ENCODE data around the gene CCDC43. TPM values are rescaled to one million over a fixed set of nuclear protein-coding genes. Genes with fewer than 3 reads are reported as not detected.

Gene CCDC43
- total and polyA plus RNA-seq, 2 donors (not counting 3 experiments of a cell fraction or from before 2014, with no cell fraction given): 5.9 to 31.7 TPM

DNA sequence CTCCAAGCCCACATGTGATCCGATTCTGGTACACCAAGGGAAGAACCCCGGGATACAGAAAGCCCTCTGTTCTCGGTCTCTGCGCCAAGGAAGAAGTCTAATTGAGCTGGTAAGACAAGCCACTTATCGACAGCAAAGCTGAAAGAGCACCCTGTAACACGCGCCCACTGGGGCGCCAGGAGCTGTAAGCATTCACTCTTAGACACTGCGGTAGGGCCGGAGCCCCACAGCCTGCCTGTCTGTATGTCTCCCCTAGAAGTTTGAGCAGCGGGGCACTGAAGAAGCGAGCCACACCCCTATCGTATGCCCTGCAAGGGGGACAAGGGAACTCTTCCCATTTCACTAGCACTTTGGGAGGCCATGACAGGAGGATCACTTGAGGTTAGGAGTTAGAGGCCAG, 60.3 kb downstream of the CCDC43 start:
- intact Hi-C loops (cut with micrococcal nuclease) (no loop called here), dilution Hi-C loops (cut with MboI; ENCODE audit: extremely low pct_ligation_motif_present, low sequenced_read_pairs) (no loop called here)
- no peaks in the 10 kb centered on the region for H3K79me2 ChIP-seq (ENCODE audit: control insufficient read depth, insufficient read depth, low read length)
- no peak for FAIRE-seq
- H4K20me1 ChIP-seq (replicated peaks; ENCODE audit: control insufficient read depth, extremely low read depth, insufficient read depth, low read length): no peaks in the 10 kb centered on the region
- H2AFZ ChIP-seq (ENCODE audit: low read depth, low read length): no peak overlapping the region
- H3K4me3 ChIP-seq (replicated peaks in 1 of 3; ENCODE audit: insufficient read depth in 1 of 3, low read depth in 1 of 3, low read length in 3 of 3): no peak overlapping the region
- no peak for TF ChIP-seq FOS (IDR thresholded peaks at IDR 0.05; ENCODE audit: borderline replicate concordance, insufficient read depth, low read length)
- TF ChIP-seq EZH2 (IDR thresholded peaks at IDR 0.05; ENCODE audit: borderline replicate concordance, low read depth, low read length, severe bottlenecking): no peak
- TF ChIP-seq JUN (IDR thresholded peaks at IDR 0.05; ENCODE audit: borderline replicate concordance, insufficient read depth, insufficient read length, low read depth): no peak
- TF ChIP-seq POLR2AphosphoS5 (IDR thresholded peaks at IDR 0.05; ENCODE audit: insufficient read depth, low read depth, low read length): no peak
- TF ChIP-seq MYC (IDR thresholded peaks at IDR 0.05; ENCODE audit: low read depth, low read length): no peak
- TF ChIP-seq, protein P1, sequence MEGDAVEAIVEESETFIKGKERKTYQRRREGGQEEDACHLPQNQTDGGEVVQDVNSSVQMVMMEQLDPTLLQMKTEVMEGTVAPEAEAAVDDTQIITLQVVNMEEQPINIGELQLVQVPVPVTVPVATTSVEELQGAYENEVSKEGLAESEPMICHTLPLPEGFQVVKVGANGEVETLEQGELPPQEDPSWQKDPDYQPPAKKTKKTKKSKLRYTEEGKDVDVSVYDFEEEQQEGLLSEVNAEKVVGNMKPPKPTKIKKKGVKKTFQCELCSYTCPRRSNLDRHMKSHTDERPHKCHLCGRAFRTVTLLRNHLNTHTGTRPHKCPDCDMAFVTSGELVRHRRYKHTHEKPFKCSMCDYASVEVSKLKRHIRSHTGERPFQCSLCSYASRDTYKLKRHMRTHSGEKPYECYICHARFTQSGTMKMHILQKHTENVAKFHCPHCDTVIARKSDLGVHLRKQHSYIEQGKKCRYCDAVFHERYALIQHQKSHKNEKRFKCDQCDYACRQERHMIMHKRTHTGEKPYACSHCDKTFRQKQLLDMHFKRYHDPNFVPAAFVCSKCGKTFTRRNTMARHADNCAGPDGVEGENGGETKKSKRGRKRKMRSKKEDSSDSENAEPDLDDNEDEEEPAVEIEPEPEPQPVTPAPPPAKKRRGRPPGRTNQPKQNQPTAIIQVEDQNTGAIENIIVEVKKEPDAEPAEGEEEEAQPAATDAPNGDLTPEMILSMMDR (IDR thresholded peaks at IDR 0.05; ENCODE audit: extremely low read depth in 1 of 2, insufficient read depth in 1 of 2, low read depth in 1 of 2, low read length in 2 of 2): no peak
- TF ChIP-seq, protein P2, sequence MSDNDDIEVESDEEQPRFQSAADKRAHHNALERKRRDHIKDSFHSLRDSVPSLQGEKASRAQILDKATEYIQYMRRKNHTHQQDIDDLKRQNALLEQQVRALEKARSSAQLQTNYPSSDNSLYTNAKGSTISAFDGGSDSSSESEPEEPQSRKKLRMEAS (IDR thresholded peaks at IDR 0.05; ENCODE audit: insufficient read depth, insufficient read length): no peak
- TF ChIP-seq GATA2 (IDR thresholded peaks at IDR 0.05; ENCODE audit: insufficient read depth, insufficient read length, low read depth, low read length): no peak
- TF ChIP-seq POLR2A (IDR thresholded peaks at IDR 0.05; ENCODE audit: low read depth, low read length): no peak
- BruUV-seq (replicated peaks): no TSS peak
- no peaks in the 10 kb centered on the region for H3K9me3 ChIP-seq (replicated peaks; ENCODE audit: control insufficient read depth, insufficient read depth, low read length)
- no peaks in the 10 kb centered on the region for H3K36me3 ChIP-seq (ENCODE audit: control insufficient read depth in 2 of 2, extremely low read depth in 1 of 2, insufficient read depth in 2 of 2, low read length in 2 of 2)
- no peak overlapping the region for H3K9ac ChIP-seq (replicated peaks; ENCODE audit: extremely low read depth, insufficient read depth, low read length)
- H3K4me2 ChIP-seq (ENCODE audit: insufficient read depth, low read length): no peak overlapping the region
- no peaks in the 10 kb centered on the region for H3K9me1 ChIP-seq (replicated peaks; ENCODE audit: control insufficient read depth, extremely low read depth, insufficient read depth, low read length)
- ChIA-PET CTCF (interaction anchor here (6.9 kb wide), 1 partner anchor 95 kb away, joined by 94 read pairs; no protein-coding TSS in a partner anchor), POLR2A (no interaction called here)
- H3K4me1 ChIP-seq (ENCODE audit: control insufficient read depth, extremely low read depth, insufficient read depth, low read length): no peaks in the 10 kb centered on the region
- no peak for DNase-seq (ENCODE audit: low read depth, low spot score)
- no peaks in the 10 kb centered on the region for H3K27me3 ChIP-seq (ENCODE audit: control insufficient read depth in 2 of 2, insufficient read depth in 2 of 2, low read length in 2 of 2)
- no peak overlapping the region for H3K27ac ChIP-seq (ENCODE audit: insufficient read depth, low read depth, low read length)

Measured in endothelial cell of umbilical vein (primary cell).